Endodermal cell (in vitro differentiated cells): ENCODE measurements around the gene LMBR1L. TPM values are rescaled to one million over a fixed set of nuclear protein-coding genes. Genes with fewer than 3 reads are reported as not detected.

Experiments used
- DNase-seq: peaks from one replicate; pipeline ENCODE4 v3.0.0-alpha.2; 2017
- H3K27ac ChIP-seq: 2 replicates; pipeline ENCODE4 v1.5.1; 2013; ENCODE audit warnings: mild to moderate bottlenecking, low read depth, low read length, moderate library complexity
- H3K27me3 ChIP-seq: 2 replicates; pipeline ENCODE4 v1.6.1; 2013; ENCODE audit warnings: mild to moderate bottlenecking, low read length, moderate library complexity; ENCODE audit not compliant: insufficient read depth, control insufficient read depth, poor library complexity, severe bottlenecking
- H3K36me3 ChIP-seq: 2 replicates; pipeline ENCODE4 v1.7.0; 2013; ENCODE audit warnings: mild to moderate bottlenecking, low read length, moderate library complexity; ENCODE audit not compliant: control insufficient read depth, insufficient read depth
- H3K4me1 ChIP-seq: one replicate; pipeline ENCODE4 v1.7.0; 2013; ENCODE audit warnings: low read length; ENCODE audit not compliant: control insufficient read depth, insufficient read depth
- H3K4me3 ChIP-seq: 2 replicates; pipeline ENCODE4 v1.5.1; 2013; ENCODE audit warnings: mild to moderate bottlenecking, low read length, moderate library complexity
- H3K9ac ChIP-seq: 2 replicates; pipeline ENCODE4 v1.6.1; 2013; ENCODE audit warnings: mild to moderate bottlenecking, low read length, moderate library complexity; ENCODE audit not compliant: poor library complexity, severe bottlenecking; ENCODE audit errors: extremely low read depth
- H3K9me3 ChIP-seq: 2 replicates; pipeline ENCODE4 v1.6.1; 2013; ENCODE audit warnings: mild to moderate bottlenecking, low read length, moderate library complexity; ENCODE audit not compliant: control insufficient read depth
- H3K27ac Mint-ChIP-seq: 2 replicates; pipeline ENCODE4 v1.8.0; 2020; ENCODE audit warnings: mixed read lengths
- H3K27me3 Mint-ChIP-seq: 2 replicates; pipeline ENCODE4 v1.8.0; 2021; ENCODE audit warnings: mild to moderate bottlenecking, mixed read lengths; ENCODE audit not compliant: insufficient read depth
- H3K36me3 Mint-ChIP-seq: 2 replicates; pipeline ENCODE4 v1.8.0; 2020; ENCODE audit warnings: low read depth, mixed read lengths
- H3K4me1 Mint-ChIP-seq: 2 replicates; pipeline ENCODE4 v1.8.0; 2020; ENCODE audit warnings: mixed read lengths
- H3K4me3 Mint-ChIP-seq: 2 replicates; pipeline ENCODE4 v1.8.0; 2020; ENCODE audit warnings: mild to moderate bottlenecking, moderate library complexity, mixed read lengths
- H3K9me3 Mint-ChIP-seq: 2 replicates; pipeline ENCODE4 v1.8.0; 2020; ENCODE audit warnings: mild to moderate bottlenecking, mixed read lengths
- WGBS, 2 experiments: methylation state at CpG; one replicate each; pipeline versions ENCODE4 v1.1.5 to v1.1.7; 2013; ENCODE audit warnings: missing lambda C conversion rate in 2 of 2, mixed read lengths in 1 of 2; ENCODE audit not compliant: insufficient coverage in 1 of 2, insufficient read length in 1 of 2; 5-methylcytosine and 5-hydroxymethylcytosine counted together
- total RNA-seq, 2 donors: library from RNA; stranded (reverse); fragmentation: NEBNext Ultra II Directional in 1 of 2; extraction: Animal tissue kit (Norgen Biotek cat#: 25700) in 1 of 2; gene quantifications; 2 replicates in 1 of 2; 3 replicates in 1 of 2; pipeline ENCODE4 v1.2.1, GENCODE V29; 2021
- TF ChIP-seq, protein P1 (sequence below): fragments of 200-600 bp; sonication (generic); conservative IDR thresholded peaks from 2 replicates; pipeline ENCODE4 v1.5.0; 2021; ENCODE audit warnings: antibody characterized with exemption, mild to moderate bottlenecking

LMBR1L gene
- total RNA-seq, 2 donors from 2014 or later: 89.5 to 98.6 TPM

DNA sequence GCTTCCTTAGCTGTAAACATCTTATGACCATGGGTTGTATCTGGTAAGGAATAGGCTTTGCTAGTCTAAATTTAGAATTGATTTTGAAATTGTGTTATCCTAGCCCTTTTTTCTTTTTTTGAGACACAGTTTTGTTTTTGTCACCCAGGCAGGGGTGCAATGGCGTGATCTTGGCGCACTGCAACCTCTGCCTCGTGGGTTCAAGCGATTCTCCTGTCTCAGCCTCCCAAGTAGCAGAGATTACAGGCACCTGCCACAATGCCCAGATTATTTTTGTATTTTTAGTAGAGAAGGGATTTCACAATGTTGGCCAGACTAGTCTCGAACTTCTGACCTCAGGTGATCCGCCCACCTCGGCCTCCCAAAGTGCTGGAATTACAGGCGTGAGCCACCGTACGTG lies 22.9 kb upstream of the LMBR1L start:
- 83 to 97% methylated on average over 1 to 10 of the region's 10 CpGs for WGBS, 2 experiments
- Histone ChIP-seq H3K4me1 (no peaks in the 10 kb centered on the region), H3K27ac (no peak overlapping the region), H3K4me3 (no peak overlapping the region), H3K9me3 (no peaks in the 10 kb centered on the region), H3K27me3 (no peaks in the 10 kb centered on the region), H3K9ac (no peak overlapping the region), H3K36me3 (peaks cover 21% of the 10 kb centered on the region)
- Mint-ChIP-seq H3K4me3 (no peak overlapping the region), H3K9me3 (no peaks in the 10 kb centered on the region), H3K36me3 (peaks cover 20% of the 10 kb centered on the region), H3K4me1 (peaks cover 24% of the 10 kb centered on the region), H3K27ac (no peak overlapping the region), H3K27me3 (no peaks in the 10 kb centered on the region)
- no peak for DNase-seq
- TF ChIP-seq, protein P1, sequence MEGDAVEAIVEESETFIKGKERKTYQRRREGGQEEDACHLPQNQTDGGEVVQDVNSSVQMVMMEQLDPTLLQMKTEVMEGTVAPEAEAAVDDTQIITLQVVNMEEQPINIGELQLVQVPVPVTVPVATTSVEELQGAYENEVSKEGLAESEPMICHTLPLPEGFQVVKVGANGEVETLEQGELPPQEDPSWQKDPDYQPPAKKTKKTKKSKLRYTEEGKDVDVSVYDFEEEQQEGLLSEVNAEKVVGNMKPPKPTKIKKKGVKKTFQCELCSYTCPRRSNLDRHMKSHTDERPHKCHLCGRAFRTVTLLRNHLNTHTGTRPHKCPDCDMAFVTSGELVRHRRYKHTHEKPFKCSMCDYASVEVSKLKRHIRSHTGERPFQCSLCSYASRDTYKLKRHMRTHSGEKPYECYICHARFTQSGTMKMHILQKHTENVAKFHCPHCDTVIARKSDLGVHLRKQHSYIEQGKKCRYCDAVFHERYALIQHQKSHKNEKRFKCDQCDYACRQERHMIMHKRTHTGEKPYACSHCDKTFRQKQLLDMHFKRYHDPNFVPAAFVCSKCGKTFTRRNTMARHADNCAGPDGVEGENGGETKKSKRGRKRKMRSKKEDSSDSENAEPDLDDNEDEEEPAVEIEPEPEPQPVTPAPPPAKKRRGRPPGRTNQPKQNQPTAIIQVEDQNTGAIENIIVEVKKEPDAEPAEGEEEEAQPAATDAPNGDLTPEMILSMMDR: no peak

DNA sequence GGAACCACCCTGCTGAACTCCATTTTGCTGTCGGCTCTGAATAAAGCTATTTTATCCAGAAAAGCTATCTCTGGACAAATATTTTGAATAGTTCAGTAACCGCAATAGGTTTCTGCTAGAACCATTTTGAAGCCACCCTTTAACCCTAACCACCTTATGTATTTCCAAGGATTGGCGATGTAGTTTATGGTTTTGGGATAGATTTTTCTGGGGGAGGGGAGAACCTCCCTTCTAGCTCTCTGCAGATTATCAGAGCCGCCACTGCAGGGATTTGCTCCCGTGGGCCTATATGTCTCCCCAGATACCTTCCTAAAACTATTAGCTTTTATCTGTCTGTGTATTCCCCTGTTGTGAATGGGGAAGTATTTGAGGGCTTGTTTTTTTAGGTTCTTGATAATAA lies 22.4 kb upstream of the LMBR1L start:
- H3K27me3 ChIP-seq: no peaks in the 10 kb centered on the region
- H3K9ac ChIP-seq: no peak overlapping the region
- H3K36me3 Mint-ChIP-seq: peaks cover 24% of the 10 kb centered on the region
- no peak overlapping the region for H3K27ac ChIP-seq
- no peaks in the 10 kb centered on the region for H3K9me3 Mint-ChIP-seq
- WGBS, 2 experiments: 81 to 86% methylated on average over 1 to 3 of the region's 5 CpGs
- no peak overlapping the region for H3K27ac Mint-ChIP-seq
- DNase-seq: no peak
- H3K4me3 Mint-ChIP-seq: no peak overlapping the region
- H3K9me3 ChIP-seq: no peaks in the 10 kb centered on the region
- H3K4me1 Mint-ChIP-seq: peaks cover 18% of the 10 kb centered on the region
- H3K4me1 ChIP-seq: no peaks in the 10 kb centered on the region
- no peaks in the 10 kb centered on the region for H3K27me3 Mint-ChIP-seq
- H3K4me3 ChIP-seq: peak overlapping the region; percentile 27
- peaks cover 22% of the 10 kb centered on the region for H3K36me3 ChIP-seq
- TF ChIP-seq, protein P1: no peak

DNA sequence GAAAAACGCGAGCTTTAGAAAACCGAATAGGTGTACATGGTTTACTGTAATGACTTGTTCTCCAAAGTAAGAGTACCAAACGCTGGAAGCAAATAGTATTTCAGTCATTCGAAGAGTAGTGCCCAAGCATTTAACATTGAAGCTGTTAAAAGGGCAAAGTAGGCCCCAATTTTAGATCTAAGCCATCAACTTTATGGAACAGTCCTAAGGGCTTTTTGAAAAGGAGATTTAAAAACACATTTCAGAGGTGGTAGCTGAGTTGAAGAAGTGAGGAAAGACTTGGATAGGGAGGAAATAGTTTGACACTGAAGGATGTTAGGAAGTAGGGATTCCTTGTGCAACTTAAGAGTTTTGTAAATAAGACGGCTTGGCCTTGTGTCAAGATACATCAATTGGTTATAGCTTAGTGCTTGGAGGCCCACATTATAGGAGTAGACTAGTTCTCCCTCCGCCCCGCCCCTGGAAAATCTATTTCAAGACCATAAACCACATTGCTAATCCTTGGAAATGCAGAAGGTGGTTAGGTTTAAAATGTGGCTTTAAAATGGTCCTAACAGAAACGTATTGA lies 21.3 kb upstream of the LMBR1L start:
- H3K36me3 Mint-ChIP-seq: peaks cover 34% of the 10 kb centered on the region
- Histone ChIP-seq H3K36me3 (peaks cover 32% of the 10 kb centered on the region), H3K4me1 (no peaks in the 10 kb centered on the region), H3K4me3 (peak overlapping the region; percentile 80), H3K9ac (peak overlapping the region; percentile 18), H3K9me3 (no peaks in the 10 kb centered on the region), H3K27ac (no peak overlapping the region), H3K27me3 (no peaks in the 10 kb centered on the region)
- TF ChIP-seq, protein P1: no peak
- no peaks in the 10 kb centered on the region for H3K27me3 Mint-ChIP-seq
- peak overlapping the region; percentile 96 for H3K4me3 Mint-ChIP-seq
- WGBS, 2 experiments: 32 to 49% methylated on average over 6 to 9 of the region's 9 CpGs
- H3K4me1 Mint-ChIP-seq: peaks cover 17% of the 10 kb centered on the region
- no peak for DNase-seq
- peak overlapping the region; percentile 89 for H3K27ac Mint-ChIP-seq
- H3K9me3 Mint-ChIP-seq: no peaks in the 10 kb centered on the region
